ENCODE results near the gene TMA7B.

DNA sequence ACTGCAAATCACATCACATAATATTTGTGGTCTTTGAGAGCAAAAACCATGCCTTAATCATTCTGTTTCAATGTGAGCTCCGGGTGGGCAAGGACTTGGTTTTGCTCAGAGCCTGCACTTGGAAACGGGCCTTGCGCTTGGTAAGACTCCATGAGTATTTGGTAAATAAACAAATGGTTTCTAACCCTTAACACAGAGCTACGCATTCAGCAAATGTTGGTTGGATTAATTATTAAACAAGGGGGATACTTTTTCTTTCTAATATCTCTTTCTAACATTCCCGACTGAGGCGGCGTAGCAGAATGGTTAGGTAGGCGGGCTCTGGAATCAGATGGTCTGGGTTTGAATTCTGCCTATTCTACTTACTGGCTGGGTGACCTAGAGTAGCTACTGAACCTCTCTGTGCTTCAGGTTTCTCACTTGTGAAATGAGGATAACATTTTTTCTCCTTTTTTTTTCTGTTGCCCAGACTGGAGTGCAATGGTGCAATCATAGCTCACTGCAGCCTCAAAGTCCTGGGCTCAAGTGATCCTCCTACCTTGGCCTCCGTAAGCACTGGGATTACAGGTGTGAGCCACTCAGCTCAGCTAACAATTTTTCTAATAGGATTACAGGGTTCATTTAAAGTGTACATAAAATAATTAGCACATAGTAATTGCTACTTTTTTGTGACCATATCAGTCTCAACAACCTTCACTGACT, 31.1 kb downstream of the TMA7B start:
- TF ChIP-seq, protein P1, sequence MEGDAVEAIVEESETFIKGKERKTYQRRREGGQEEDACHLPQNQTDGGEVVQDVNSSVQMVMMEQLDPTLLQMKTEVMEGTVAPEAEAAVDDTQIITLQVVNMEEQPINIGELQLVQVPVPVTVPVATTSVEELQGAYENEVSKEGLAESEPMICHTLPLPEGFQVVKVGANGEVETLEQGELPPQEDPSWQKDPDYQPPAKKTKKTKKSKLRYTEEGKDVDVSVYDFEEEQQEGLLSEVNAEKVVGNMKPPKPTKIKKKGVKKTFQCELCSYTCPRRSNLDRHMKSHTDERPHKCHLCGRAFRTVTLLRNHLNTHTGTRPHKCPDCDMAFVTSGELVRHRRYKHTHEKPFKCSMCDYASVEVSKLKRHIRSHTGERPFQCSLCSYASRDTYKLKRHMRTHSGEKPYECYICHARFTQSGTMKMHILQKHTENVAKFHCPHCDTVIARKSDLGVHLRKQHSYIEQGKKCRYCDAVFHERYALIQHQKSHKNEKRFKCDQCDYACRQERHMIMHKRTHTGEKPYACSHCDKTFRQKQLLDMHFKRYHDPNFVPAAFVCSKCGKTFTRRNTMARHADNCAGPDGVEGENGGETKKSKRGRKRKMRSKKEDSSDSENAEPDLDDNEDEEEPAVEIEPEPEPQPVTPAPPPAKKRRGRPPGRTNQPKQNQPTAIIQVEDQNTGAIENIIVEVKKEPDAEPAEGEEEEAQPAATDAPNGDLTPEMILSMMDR (IDR thresholded peaks at IDR 0.05) = no peak
- TF ChIP-seq POLR2A (IDR thresholded peaks at IDR 0.05) = no peak
